Thoracic aorta endothelial cell (primary cell): ENCODE results near the gene SIGLEC10. TPM values are rescaled to one million over a fixed set of nuclear protein-coding genes. Genes with fewer than 3 reads are reported as not detected.

ENCODE experiments used
- small RNA-seq: library from RNA; depleted of rRNA; stranded (forward); fragments of <200 nt; gene quantifications from one replicate; pipeline ENCODE3, GENCODE V24; 2012
- total RNA-seq: library from RNA; depleted of rRNA; stranded (reverse); fragments of >200 nt; gene quantifications from 2 replicates; pipeline ENCODE4 v1.2.3, GENCODE V29; 2012

The SIGLEC10 gene
- not detected in 2 replicates for total RNA-seq

GRCh38 chr19:51417107-51417809 is at the start of gene SIGLEC10:
TSS of gene SIGLEC10 (minus strand) at chr19:51417642. CDS start at chr19:51417581, 61 bp downstream.

GRCh38 chr19:51458051-51458645 is 40.7 kb upstream of the SIGLEC10 start, which contains the start of gene SIGLEC8:
TSS of gene SIGLEC8 (minus strand) at chr19:51458454. CDS start at chr19:51458387, 67 bp downstream.

DNA sequence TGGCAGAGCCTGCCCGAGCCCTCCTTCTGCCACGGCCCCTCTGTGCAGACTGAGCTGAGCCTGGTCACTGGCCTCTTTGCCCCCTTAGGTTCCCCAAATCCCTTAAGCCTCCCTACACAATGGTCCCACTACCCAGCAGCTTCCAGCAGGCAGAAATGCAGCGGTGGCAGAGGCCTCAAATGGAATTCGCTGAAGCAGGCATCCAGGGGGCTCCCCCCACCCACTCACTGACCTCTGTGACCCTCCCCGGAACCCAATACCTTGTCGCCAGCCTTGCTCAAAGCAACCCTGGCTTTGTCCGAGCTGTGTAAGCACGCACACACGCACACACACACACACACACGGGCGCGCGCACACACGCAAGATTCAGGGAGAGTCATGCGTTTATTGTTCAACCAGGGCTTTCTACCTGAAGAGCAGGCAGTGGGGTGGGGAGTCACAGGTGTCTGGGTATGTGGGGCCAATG is 29.5 kb downstream of the SIGLEC10 start, which contains the start of gene LIM2:
TSS of gene LIM2 (minus strand) at position 51 of the 466 bp plus-strand sequence. CDS start 531 bp downstream, outside the sequence.

GRCh38 chr19:51372649-51373504 is 44.6 kb downstream of the SIGLEC10 start, which contains the start of gene NKG7:
TSS of gene NKG7 (minus strand) at chr19:51372654. CDS start at chr19:51372535, 119 bp downstream.

DNA sequence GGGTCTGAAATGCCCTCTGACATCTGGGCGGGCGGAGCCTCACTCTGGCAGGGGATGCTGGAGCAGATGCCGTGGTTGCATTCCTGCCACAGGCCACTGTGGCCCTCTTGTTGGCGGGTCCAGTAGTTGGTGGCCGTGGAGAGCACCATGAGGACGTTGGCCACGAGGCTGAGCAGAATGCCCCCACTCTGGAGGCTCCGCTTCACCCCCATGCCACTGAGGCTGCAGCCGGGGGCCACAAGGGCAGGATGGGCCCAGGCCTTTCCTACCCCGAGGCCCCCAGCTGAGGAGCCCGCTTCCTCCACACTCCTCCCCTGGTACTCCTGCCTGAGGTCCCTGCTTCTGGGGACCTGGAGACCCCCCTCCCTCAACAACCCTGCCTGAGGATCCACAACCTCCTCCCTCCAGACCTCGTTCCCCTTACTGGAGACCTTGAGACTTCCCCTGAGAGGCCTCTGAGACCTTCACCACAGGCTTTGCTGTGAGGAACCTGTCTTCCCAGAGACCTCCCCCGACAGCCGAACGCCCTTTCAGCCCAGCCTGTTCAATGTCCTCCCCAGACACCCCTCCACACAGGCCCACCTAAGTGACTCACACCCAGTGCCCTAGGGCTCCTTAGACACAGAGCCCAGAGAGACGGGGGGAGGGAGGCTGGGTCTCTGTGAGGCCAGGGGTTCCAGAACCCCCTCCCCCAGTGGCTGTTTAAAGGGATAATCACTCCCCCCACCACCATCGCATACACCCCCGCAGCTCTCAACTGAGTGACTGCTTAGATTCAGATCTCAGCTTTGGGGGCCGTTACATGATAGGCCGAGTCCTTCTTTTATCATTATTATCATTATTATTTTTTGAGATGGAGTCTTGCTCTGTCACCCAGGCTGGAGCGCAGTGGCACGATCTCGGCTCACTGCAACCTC is 48.8 kb downstream of the SIGLEC10 start, which contains the start of gene CLDND2:
TSS of gene CLDND2 (minus strand) at position 638 of the 917 bp plus-strand sequence. CDS start at position 212, 426 bp downstream.

DNA sequence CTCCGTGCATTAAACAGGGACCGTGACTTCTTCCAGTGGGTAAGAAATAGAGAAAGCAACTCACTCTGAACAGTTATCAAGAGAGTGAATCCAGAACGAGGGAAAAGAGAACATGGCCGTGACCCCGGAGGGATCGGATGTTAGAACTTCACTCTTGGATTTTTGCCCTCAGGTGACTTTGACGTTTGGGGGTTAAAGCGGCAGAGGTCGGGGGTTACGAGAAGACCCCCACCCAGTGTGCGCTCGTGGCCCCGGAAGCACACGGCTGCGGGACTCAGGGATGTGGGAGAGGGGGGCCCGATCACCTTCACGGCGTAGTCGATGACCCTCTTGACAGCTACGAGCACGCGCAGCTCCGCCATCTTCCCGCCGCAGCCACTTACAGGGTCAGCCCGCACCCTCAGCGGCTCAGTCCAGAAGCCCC is 51.5 kb downstream of the SIGLEC10 start, which contains the start of gene ETFB:
TSS of gene ETFB (minus strand) at position 424 of the 424 bp plus-strand sequence. CDS start at position 362, 62 bp downstream.

Small RNAs within 50 kb of the gene (small RNA-seq; reads per million reads assigned to genes)
- gene AC020914.5: not detected

Other genes starting within 250 kb of the SIGLEC10 start
- not detected in 2 replicates for gene CD33, start 192.6 kb downstream of the SIGLEC10 start, total RNA-seq
- gene SIGLECL1, start 166.6 kb downstream of the SIGLEC10 start, total RNA-seq: not detected in 2 replicates
- gene IGLON5, start 106.0 kb downstream of the SIGLEC10 start, total RNA-seq: not detected in 2 replicates
- gene VSIG10L, start 75.5 kb downstream of the SIGLEC10 start, total RNA-seq: 0.27 and 0.29 TPM in 2 replicates
- gene ETFB, start 51.3 kb downstream of the SIGLEC10 start, total RNA-seq: 47.1 and 71.4 TPM in 2 replicates
- gene CLDND2, start 48.6 kb downstream of the SIGLEC10 start, total RNA-seq: not detected in 2 replicates
- gene NKG7, start 45.0 kb downstream of the SIGLEC10 start, total RNA-seq: not detected in 2 replicates
- not detected in 2 replicates for gene LIM2, start 29.7 kb downstream of the SIGLEC10 start, total RNA-seq
- not detected in 2 replicates for gene C19orf84, start 27.1 kb downstream of the SIGLEC10 start, total RNA-seq
- gene SIGLEC8, start 40.8 kb upstream of the SIGLEC10 start, total RNA-seq: not detected in 2 replicates
- not detected in 2 replicates for gene CEACAM18, start 60.9 kb upstream of the SIGLEC10 start, total RNA-seq
- gene SIGLEC12, start 84.2 kb upstream of the SIGLEC10 start, total RNA-seq: not detected in 2 replicates
- not detected in 2 replicates for gene SIGLEC6, start 114.0 kb upstream of the SIGLEC10 start, total RNA-seq
- 9.6 and 14.4 TPM in 2 replicates for gene ZNF175, start 153.6 kb upstream of the SIGLEC10 start, total RNA-seq
- gene SIGLEC5, start 212.8 kb upstream of the SIGLEC10 start, total RNA-seq: not detected in 2 replicates
- gene SIGLEC14, start 229.2 kb upstream of the SIGLEC10 start, total RNA-seq: 0.14 TPM in 1 of 2 replicates, not detected in the other